Measurements from ENCODE around the gene GOLGA8N.
A peak's percentile ranks its signal among the peaks of the same experiment; 100 is the strongest.
"Not testable (repeated sequence)": the region's sequence is repeated elsewhere in the genome, so short reads cannot be mapped to it uniquely, and the experiment has no call there.

Gene GOLGA8N

GRCh38 chr15:32593151-32593550 lies at the start of gene GOLGA8N:
Gene GOLGA8N (plus strand): TSS chr15:32593456.
- not testable (repeated sequence) for DNase-seq (ENCODE audit: extremely low read depth, low read depth)

DNA sequence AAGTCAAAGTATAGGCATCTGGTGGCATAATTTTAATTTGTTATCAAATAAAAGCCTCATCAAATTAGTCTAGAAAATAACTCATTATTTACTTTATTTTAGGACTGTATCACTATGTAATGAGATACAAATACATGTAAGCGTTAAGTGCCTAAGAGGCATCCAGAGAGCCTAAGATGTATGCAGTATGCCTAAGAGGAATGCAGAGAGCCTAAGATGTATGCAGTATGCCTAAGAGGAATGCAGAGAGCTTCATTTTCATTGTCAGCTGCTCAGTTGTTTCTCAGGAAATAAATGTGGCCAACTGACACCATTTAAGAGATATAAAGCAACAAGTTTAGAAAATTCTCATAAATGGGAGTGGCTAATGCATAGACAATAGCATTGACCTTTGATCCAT lies 49.8 kb upstream of the GOLGA8N start:
- not testable (repeated sequence) for DNase-seq (ENCODE audit: extremely low read depth, low read depth)

DNA sequence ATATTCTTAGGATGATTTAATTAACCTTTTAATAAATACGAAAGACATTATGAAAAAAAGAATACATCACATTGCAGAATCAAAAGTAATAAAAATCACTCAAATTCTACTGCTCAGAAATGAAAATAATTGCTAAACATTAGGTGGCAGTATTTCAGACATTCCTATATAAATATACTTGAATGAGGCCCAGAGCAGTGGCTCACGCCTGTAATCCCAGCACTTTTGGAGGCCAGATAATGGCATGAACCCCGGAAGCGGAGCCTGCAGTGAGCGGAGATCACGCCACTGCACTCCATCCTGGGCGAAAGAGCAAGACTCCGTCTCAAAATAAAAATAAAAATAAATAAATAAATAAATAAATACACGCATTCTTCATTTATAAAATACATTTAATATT lies 48.1 kb upstream of the GOLGA8N start:
- DNase-seq (ENCODE audit: extremely low read depth, low read depth), result not testable (repeated sequence)

DNA sequence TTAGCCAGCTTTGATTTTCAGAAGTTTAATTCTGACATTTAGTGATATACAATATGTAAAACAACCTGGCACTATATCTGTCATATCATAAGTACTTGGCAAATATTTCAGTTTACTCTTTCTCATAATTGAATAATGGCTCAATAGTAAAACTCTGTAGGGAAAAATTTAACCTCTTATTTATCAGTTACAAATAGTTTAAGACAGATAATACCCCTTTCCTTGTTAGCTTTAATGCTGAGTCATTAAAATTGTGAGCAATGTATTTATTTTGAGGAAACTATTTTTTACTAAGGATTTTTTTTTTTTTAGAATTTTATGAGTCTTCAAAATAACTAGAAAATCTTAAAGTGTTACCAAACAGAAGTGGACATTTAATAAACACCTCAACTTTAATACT lies 38.7 kb upstream of the GOLGA8N start:
- not testable (repeated sequence) for DNase-seq (ENCODE audit: extremely low read depth, low read depth)

GRCh38 chr15:32562198-32562597 lies 31.1 kb upstream of the GOLGA8N start:
- DNase-seq (ENCODE audit: extremely low read depth, low read depth), result not testable (repeated sequence)

GRCh38 chr15:32568988-32569387 lies 24.3 kb upstream of the GOLGA8N start:
- not testable (repeated sequence) for DNase-seq (ENCODE audit: extremely low read depth, low read depth)

- not testable (repeated sequence) for DNase-seq (ENCODE audit: extremely low read depth, low read depth)
Measured at GRCh38 chr15:32578482-32578881, 14.8 kb upstream of the GOLGA8N start.

- DNase-seq (ENCODE audit: extremely low read depth, low read depth), result not testable (repeated sequence)
Measured at GRCh38 chr15:32585844-32586243, 7.4 kb upstream of the GOLGA8N start.

- DNase-seq (ENCODE audit: extremely low read depth, low read depth), result not testable (repeated sequence)
Measured at GRCh38 chr15:32609518-32609917, 16.3 kb downstream of the GOLGA8N start.

DNA sequence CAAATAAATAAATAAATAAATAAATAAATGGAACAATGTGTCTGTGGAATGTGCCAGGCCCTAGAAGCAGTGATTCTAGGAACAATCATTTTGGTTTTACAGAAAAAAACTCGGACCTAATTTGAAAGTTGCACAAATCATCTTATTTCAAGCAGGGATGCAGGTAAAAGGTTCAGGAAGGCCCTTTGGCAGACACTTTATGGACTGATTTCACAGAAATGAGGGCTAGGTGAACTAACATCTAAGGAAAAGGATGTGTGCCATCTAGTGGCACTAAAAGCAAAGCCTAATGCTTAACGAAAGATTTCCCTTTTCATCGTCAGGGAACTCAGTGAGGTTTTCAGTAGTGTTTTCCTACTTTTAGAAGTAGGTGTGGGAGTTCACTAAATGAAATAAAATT lies 17.5 kb downstream of the GOLGA8N start:
- TF ChIP-seq, protein P1, sequence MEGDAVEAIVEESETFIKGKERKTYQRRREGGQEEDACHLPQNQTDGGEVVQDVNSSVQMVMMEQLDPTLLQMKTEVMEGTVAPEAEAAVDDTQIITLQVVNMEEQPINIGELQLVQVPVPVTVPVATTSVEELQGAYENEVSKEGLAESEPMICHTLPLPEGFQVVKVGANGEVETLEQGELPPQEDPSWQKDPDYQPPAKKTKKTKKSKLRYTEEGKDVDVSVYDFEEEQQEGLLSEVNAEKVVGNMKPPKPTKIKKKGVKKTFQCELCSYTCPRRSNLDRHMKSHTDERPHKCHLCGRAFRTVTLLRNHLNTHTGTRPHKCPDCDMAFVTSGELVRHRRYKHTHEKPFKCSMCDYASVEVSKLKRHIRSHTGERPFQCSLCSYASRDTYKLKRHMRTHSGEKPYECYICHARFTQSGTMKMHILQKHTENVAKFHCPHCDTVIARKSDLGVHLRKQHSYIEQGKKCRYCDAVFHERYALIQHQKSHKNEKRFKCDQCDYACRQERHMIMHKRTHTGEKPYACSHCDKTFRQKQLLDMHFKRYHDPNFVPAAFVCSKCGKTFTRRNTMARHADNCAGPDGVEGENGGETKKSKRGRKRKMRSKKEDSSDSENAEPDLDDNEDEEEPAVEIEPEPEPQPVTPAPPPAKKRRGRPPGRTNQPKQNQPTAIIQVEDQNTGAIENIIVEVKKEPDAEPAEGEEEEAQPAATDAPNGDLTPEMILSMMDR (IDR thresholded peaks at IDR 0.05; ENCODE audit: low read depth, low read length), result peak; percentile 4
- not testable (repeated sequence) for DNase-seq (ENCODE audit: extremely low read depth, low read depth)

GRCh38 chr15:32614712-32615050 lies 21.4 kb downstream of the GOLGA8N start:
- not testable (repeated sequence) for DNase-seq (ENCODE audit: extremely low read depth, low read depth)

GRCh38 chr15:32615051-32615870 lies 22.0 kb downstream of the GOLGA8N start, which contains the start of gene ARHGAP11A:
Gene ARHGAP11A (plus strand): TSS chr15:32615504. CDS start chr15:32616212, 708 bp downstream.
- peak; percentile 80 for DNase-seq (ENCODE audit: extremely low read depth, low read depth)

- DNase-seq (ENCODE audit: extremely low read depth, low read depth), result not testable (repeated sequence)
Measured at GRCh38 chr15:32615871-32616426, 22.7 kb downstream of the GOLGA8N start.

DNA sequence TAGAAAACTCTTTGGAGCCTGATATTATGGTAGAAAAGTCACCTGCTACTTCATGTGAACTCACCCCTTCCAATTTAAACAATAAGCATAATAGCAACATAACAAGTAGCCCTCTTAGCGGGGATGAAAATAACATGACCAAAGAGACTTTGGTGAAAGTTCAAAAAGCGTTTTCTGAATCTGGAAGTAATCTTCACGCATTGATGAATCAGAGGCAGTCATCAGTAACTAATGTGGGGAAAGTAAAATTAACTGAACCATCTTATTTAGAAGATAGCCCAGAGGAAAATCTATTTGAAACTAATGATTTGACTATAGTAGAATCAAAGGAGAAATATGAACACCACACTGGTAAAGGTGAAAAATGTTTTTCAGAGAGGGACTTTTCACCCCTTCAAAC lies 43.2 kb downstream of the GOLGA8N start:
- no peak for DNase-seq (ENCODE audit: extremely low read depth, low read depth)
- TF ChIP-seq, protein P1 (IDR thresholded peaks at IDR 0.05; ENCODE audit: low read depth, low read length), result no peak

Measured in AG09319 (cell line).